PFSK-1 (cell line): ENCODE measurements around the gene SMARCA5.

ENCODE experiments used
- POLR2AphosphoS5 ChIP-seq: IDR thresholded peaks from 2 replicates; pipeline ENCODE4 v1.6.1; 2012; ENCODE audit warnings: low read depth, mild to moderate bottlenecking, control low read depth, low read length, moderate library complexity
- TAF1 ChIP-seq: IDR thresholded peaks from 2 replicates; pipeline ENCODE4 v1.6.1; 2012; ENCODE audit warnings: low read length, control low read depth, borderline replicate concordance; ENCODE audit not compliant: insufficient read depth
- TF ChIP-seq, protein P1 (sequence below), 2 experiments: IDR thresholded peaks; 2 replicates each; pipeline versions ENCODE4 v1.6.1 to v1.8.0; 2011 to 2012; ENCODE audit warnings: low read depth in 2 of 2, low read length in 2 of 2, control low read depth in 1 of 2, inconsistent platforms in 1 of 2, mild to moderate bottlenecking in 1 of 2, moderate library complexity in 1 of 2; ENCODE audit not compliant: insufficient read depth in 1 of 2

DNA sequence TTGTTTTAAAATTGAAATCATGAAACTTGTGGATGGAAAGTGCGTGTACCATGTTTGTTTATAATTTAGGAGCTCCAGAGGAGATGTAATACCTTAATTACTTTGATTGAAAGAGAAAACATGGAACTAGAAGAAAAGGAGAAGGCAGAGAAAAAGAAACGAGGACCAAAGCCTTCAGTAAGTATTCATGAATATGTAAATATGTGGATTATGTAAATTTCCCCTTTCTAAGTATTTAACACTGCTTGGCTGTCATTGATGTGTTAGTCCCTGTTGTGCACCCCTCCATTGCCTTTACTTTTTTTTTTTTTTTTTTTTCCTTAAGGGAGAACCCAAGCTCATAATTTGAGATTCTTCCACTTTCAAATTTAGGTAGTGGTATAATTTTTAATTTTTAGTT lies 36.4 kb downstream of the SMARCA5 start:
- TF ChIP-seq, protein P1, sequence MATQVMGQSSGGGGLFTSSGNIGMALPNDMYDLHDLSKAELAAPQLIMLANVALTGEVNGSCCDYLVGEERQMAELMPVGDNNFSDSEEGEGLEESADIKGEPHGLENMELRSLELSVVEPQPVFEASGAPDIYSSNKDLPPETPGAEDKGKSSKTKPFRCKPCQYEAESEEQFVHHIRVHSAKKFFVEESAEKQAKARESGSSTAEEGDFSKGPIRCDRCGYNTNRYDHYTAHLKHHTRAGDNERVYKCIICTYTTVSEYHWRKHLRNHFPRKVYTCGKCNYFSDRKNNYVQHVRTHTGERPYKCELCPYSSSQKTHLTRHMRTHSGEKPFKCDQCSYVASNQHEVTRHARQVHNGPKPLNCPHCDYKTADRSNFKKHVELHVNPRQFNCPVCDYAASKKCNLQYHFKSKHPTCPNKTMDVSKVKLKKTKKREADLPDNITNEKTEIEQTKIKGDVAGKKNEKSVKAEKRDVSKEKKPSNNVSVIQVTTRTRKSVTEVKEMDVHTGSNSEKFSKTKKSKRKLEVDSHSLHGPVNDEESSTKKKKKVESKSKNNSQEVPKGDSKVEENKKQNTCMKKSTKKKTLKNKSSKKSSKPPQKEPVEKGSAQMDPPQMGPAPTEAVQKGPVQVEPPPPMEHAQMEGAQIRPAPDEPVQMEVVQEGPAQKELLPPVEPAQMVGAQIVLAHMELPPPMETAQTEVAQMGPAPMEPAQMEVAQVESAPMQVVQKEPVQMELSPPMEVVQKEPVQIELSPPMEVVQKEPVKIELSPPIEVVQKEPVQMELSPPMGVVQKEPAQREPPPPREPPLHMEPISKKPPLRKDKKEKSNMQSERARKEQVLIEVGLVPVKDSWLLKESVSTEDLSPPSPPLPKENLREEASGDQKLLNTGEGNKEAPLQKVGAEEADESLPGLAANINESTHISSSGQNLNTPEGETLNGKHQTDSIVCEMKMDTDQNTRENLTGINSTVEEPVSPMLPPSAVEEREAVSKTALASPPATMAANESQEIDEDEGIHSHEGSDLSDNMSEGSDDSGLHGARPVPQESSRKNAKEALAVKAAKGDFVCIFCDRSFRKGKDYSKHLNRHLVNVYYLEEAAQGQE (IDR thresholded peaks at IDR 0.05; ENCODE audit: insufficient read depth in 1 of 2, low read depth in 2 of 2, low read length in 2 of 2), result no peak
- TF ChIP-seq POLR2AphosphoS5 (no peak), TAF1 (no peak)
